Measurements from ENCODE around the gene MAP3K20. TPM values are rescaled to one million over a fixed set of nuclear protein-coding genes. Genes with fewer than 3 reads are reported as not detected.

Gene MAP3K20
- total and polyA plus RNA-seq, 10 of the 15 experiments (the other 5 are each of a cell fraction or from before 2014, with no cell fraction given): 0.04 to 5.6 (median 2.3) TPM

DNA sequence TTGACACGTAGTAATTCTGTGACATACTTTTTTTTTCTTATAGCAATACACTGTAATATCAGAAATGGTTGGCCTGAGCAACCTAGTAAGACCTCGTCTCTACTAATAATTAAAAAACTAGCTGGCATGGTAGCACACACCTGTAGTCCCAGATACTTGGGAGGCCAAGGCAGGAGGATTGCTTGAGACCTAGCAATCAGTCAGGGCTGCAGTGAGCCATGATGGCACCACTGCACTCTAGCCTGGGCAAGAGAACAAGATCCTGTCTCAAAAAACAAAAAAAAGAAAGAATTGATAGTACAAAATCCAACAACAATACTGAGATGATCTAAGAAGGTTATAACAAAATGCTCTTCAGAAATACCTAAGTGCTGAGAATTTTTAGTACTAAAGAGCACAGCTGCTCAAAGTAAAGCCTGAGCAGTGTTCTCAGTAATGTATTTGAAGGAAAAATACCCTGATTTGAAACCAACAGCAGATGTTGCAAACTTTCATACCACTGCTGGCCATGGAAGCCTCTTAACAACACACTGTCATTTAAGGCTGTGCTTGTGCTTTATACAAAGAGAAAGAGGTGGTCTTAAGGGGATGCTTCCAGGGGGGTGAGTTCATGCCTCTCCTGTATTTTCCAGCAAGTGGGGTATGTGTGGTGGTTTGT is 146.4 kb downstream of the MAP3K20 start:
- TF ChIP-seq, protein P1, sequence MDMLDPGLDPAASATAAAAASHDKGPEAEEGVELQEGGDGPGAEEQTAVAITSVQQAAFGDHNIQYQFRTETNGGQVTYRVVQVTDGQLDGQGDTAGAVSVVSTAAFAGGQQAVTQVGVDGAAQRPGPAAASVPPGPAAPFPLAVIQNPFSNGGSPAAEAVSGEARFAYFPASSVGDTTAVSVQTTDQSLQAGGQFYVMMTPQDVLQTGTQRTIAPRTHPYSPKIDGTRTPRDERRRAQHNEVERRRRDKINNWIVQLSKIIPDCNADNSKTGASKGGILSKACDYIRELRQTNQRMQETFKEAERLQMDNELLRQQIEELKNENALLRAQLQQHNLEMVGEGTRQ (IDR thresholded peaks at IDR 0.05; ENCODE audit: borderline replicate concordance, low read depth, low read length): no peak
- TF ChIP-seq CBFB (IDR thresholded peaks at IDR 0.05; ENCODE audit: low read depth): no peak
- no peak for TF ChIP-seq RELA (IDR thresholded peaks at IDR 0.05; ENCODE audit: borderline replicate concordance, partially characterized antibody)
- no peak for TF ChIP-seq HDGF (IDR thresholded peaks at IDR 0.05)
- no peak for TF ChIP-seq CREB1 (IDR thresholded peaks at IDR 0.05; ENCODE audit: low read depth)
- no peak for TF ChIP-seq WRNIP1 (IDR thresholded peaks at IDR 0.05; ENCODE audit: borderline replicate concordance, low read depth, low read length)
- TF ChIP-seq TCF7 (IDR thresholded peaks at IDR 0.05; ENCODE audit: borderline replicate concordance): no peak
- TF ChIP-seq CHD1 (IDR thresholded peaks at IDR 0.05; ENCODE audit: low read depth, low read length): no peak
- TF ChIP-seq SMAD1 (IDR thresholded peaks at IDR 0.05; ENCODE audit: low read depth, partially characterized antibody): no peak
- TF ChIP-seq STAT3 (IDR thresholded peaks at IDR 0.05; ENCODE audit: low read depth, low read length): no peak
- no peak for TF ChIP-seq PAX5 (IDR thresholded peaks at IDR 0.05; ENCODE audit: borderline replicate concordance, low read depth, low read length)
- 46% methylated on average over 2 of the region's 2 CpGs for WGBS (ENCODE audit: insufficient coverage, insufficient replicate concordance, low lambda C conversion rate, missing lambda C conversion rate)
- intact Hi-C loops (cut with micrococcal nuclease; ENCODE audit: unreplicated experiment): no loop called here
- Histone ChIP-seq H3K9ac (ENCODE audit: control insufficient read depth, insufficient read depth, low read length) (no peak overlapping the region), H3K4me1 (ENCODE audit: control insufficient read depth, insufficient read depth, low read length) (no peaks in the 10 kb centered on the region), H3K27ac (ENCODE audit: control insufficient read depth, insufficient read depth) (peak overlapping the region; percentile 29; the same call in 1 of the 2 replicates), H3K4me3 (no peak overlapping the region), H3K79me2 (ENCODE audit: control insufficient read depth, insufficient read depth, low read length) (no peaks in the 10 kb centered on the region), H4K20me1 (ENCODE audit: control insufficient read depth, insufficient read depth) (no peaks in the 10 kb centered on the region), H2AFZ (ENCODE audit: control insufficient read depth, low read depth, low read length) (no peak overlapping the region), H3K4me2 (ENCODE audit: control insufficient read depth, insufficient read depth) (peak overlapping the region; percentile 22; the same call in 1 of the 2 replicates), H3K27me3 (replicated peaks in 1 of 2; ENCODE audit: control insufficient read depth in 2 of 2, insufficient read depth in 2 of 2, low read length in 1 of 2) (no peaks in the 10 kb centered on the region), H3K9me3 (replicated peaks; ENCODE audit: control insufficient read depth, insufficient read depth, low read length) (no peaks in the 10 kb centered on the region), H3K36me3 (ENCODE audit: control insufficient read depth in 2 of 2, insufficient read depth in 2 of 2, low read length in 1 of 2) (no peaks in the 10 kb centered on the region)
- in situ Hi-C loops (cut with MboI): no loop called here
- FAIRE-seq: no peak
- ATAC-seq: no peak
- CTCF ChIA-PET: interaction anchor here (1.8 kb wide), 1 partner anchor 194 kb away, joined by 6 read pairs; no protein-coding TSS in a partner anchor
- no peak for DNase-seq (ENCODE audit: low read depth, low spot score)
- RAD21 ChIA-PET (ENCODE audit: unreplicated experiment): interaction anchor here (0.7 kb wide), 1 partner anchor 33 kb away, joined by 3 read pairs; no protein-coding TSS in a partner anchor
- POLR2A ChIA-PET: no interaction called here
- BruUV-seq (replicated peaks): no TSS peak
- SMC1A ChIA-PET (ENCODE audit: uncharacterized antibody, unreplicated experiment): interaction anchor here (0.7 kb wide), 1 partner anchor 12 kb away, joined by 3 read pairs; no protein-coding TSS in a partner anchor
